Kidney (tissue), 14 donors: ENCODE results near the gene OR10J4. TPM values are rescaled to one million over a fixed set of nuclear protein-coding genes. Genes with fewer than 3 reads are reported as not detected.

Experiments used
- DNase-seq, 5 donors: peaks; one replicate each; pipeline ENCODE4 v3.0.0-alpha.2; 2013 to 2020
- FAIRE-seq: peaks from 2 replicates; lab custom pipeline; 2012; peaks lifted over from hg19 to GRCh38; lab: Jason Lieb, UNC
- H3K27ac ChIP-seq, 2 donors: one replicate each; pipeline ENCODE4 v1.7.0; 2013; ENCODE audit warnings: low read depth in 2 of 2, low read length in 2 of 2, inconsistent platforms in 1 of 2
- H3K27me3 ChIP-seq: one replicate; pipeline ENCODE4 v1.7.1; 2013; ENCODE audit warnings: low read length, inconsistent platforms; ENCODE audit not compliant: control insufficient read depth, insufficient read depth
- H3K36me3 ChIP-seq, 3 donors: one replicate each; pipeline versions ENCODE4 v1.7.0 to v1.7.1; 2013; ENCODE audit warnings: low read length in 3 of 3, control low read depth in 1 of 3, inconsistent platforms in 1 of 3; ENCODE audit not compliant: insufficient read depth in 3 of 3, control insufficient read depth in 2 of 3
- H3K4me1 ChIP-seq, 3 donors: one replicate each; pipeline versions ENCODE4 v1.7.0 to v1.7.1; 2013; ENCODE audit warnings: low read length in 3 of 3, inconsistent platforms in 1 of 3, low read depth in 1 of 3; ENCODE audit not compliant: control insufficient read depth in 2 of 3, insufficient read depth in 2 of 3
- H3K4me3 ChIP-seq, 3 donors: one replicate each; pipeline versions ENCODE4 v1.7.0 to v1.8.1; 2013; ENCODE audit warnings: low read length in 3 of 3, control low read depth in 1 of 3, inconsistent platforms in 1 of 3
- H3K9ac ChIP-seq, 3 donors: one replicate each; pipeline versions ENCODE4 v1.7.0 to v1.7.1; 2013; ENCODE audit warnings: low read length in 3 of 3, control low read depth in 1 of 3, inconsistent platforms in 1 of 3
- H3K9me3 ChIP-seq, 3 donors: one replicate each; pipeline versions ENCODE4 v1.7.0 to v1.7.1; 2013; ENCODE audit warnings: low read length in 3 of 3, control low read depth in 1 of 3, inconsistent platforms in 1 of 3; ENCODE audit not compliant: control insufficient read depth in 2 of 3, insufficient read depth in 1 of 3
- intact Hi-C: fragments of 100-400 bp; cut with DNase I; formaldehyde crosslinking; loops from one replicate; pipeline ENCODE4 v1.11.1; 2022
- polyA plus RNA-seq: library from polyadenylated mRNA; stranded (reverse); fragments of 350-450 nt; fragmentation: Illumina TruSeq; extraction: RNeasy Lipid Tissue Mini Kit (QIAGEN cat#74804); gene quantifications from one replicate; pipeline ENCODE4 v1.2.3, GENCODE V29; 2014; ENCODE audit warnings: low read depth, low replicate concordance; ENCODE audit not compliant: insufficient read depth
- total RNA-seq: library from RNA; stranded (reverse); fragmentation: NEBNext Ultra II Directional; extraction: Animal tissue kit (Norgen Biotek cat#: 25700); gene quantifications from one replicate; pipeline ENCODE4 v1.2.1, GENCODE V29; 2021
- TF ChIP-seq, protein P1 (sequence below): IDR thresholded peaks from 3 replicates; pipeline ENCODE4 v1.5.1; 2012; ENCODE audit warnings: mild to moderate bottlenecking, moderate library complexity, borderline replicate concordance; ENCODE audit not compliant: insufficient read depth; ENCODE audit errors: extremely low read depth
- donor health status: control.
- donor health status: control.
- donor health status: control.
- donor health status: control.
- donor health status: control.
- donor health status: DM: yes; HTN: yes; CAD: no.
- donor health status: Normal renal cell carcinoma (clear cell type).

Gene OR10J4
- total and polyA plus RNA-seq, 2 donors from 2014 or later: not detected

DNA sequence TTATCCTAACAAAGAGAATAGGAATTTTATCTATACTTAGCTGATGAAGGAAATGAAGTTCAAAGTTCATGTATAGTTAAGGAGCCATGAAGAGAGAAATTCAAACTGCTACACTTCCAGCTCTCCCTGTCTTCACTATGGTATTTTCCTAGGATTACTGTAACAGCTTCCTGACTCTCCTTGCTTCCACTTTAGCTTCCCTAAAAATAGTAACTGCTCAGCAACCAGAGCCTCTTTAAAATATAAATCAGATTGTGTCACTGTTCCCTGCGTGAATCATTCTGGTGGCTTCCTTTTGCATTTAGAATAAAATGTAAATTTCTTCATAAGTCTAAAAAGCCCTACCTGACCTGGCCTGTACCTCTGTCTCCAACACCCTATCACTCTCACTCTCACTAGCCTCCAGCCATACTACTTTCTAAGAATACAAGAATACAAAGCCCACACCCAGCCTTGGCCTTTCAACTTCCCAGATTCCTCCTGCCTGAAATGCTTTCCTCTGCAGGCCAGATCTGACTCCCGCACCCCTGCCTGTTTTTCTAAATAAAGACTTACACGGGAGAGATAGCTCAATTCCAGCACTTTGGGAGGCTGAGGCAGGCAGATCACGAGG is 38.0 kb downstream of the OR10J4 start:
- Histone ChIP-seq H3K27ac (no peak overlapping the region), H3K4me3 (no peak overlapping the region), H3K9me3 (no peaks in the 10 kb centered on the region), H3K4me1 (no peaks in the 10 kb centered on the region), H3K9ac (no peak overlapping the region), H3K36me3 (no peaks in the 10 kb centered on the region), H3K27me3 (no peaks in the 10 kb centered on the region)
- FAIRE-seq (no peak), DNase-seq (peak in 2 of 5 donors; percentile 6 to 12)
- TF ChIP-seq, protein P1, sequence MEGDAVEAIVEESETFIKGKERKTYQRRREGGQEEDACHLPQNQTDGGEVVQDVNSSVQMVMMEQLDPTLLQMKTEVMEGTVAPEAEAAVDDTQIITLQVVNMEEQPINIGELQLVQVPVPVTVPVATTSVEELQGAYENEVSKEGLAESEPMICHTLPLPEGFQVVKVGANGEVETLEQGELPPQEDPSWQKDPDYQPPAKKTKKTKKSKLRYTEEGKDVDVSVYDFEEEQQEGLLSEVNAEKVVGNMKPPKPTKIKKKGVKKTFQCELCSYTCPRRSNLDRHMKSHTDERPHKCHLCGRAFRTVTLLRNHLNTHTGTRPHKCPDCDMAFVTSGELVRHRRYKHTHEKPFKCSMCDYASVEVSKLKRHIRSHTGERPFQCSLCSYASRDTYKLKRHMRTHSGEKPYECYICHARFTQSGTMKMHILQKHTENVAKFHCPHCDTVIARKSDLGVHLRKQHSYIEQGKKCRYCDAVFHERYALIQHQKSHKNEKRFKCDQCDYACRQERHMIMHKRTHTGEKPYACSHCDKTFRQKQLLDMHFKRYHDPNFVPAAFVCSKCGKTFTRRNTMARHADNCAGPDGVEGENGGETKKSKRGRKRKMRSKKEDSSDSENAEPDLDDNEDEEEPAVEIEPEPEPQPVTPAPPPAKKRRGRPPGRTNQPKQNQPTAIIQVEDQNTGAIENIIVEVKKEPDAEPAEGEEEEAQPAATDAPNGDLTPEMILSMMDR: no peak
- intact Hi-C loops: no loop called here

DNA sequence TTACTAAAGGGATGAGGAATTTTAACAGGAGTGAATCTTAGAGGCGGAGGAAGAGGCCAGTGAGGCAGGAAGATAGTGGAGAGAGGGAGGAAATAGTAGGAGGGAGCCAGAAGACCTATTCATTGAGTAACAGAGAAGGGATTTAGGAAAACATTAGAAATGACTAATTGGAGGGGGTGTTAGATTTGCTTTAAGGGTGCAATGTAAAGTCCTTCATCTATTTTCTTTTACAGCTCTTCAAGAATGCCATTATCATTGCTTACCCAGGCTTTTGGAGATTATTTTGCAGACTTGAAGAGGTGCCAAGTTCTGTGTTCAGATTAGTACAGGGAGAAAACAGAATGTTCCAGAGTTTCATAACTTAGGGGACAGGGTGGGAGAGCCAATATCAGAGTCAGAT is 41.3 kb downstream of the OR10J4 start:
- intact Hi-C loops: no loop called here
- H3K9ac ChIP-seq: no peak overlapping the region
- DNase-seq: no peak
- H3K4me3 ChIP-seq: no peak overlapping the region
- no peak overlapping the region for H3K27ac ChIP-seq
- no peaks in the 10 kb centered on the region for H3K4me1 ChIP-seq
- TF ChIP-seq, protein P1: no peak
- no peaks in the 10 kb centered on the region for H3K27me3 ChIP-seq
- no peaks in the 10 kb centered on the region for H3K9me3 ChIP-seq
- no peaks in the 10 kb centered on the region for H3K36me3 ChIP-seq
- FAIRE-seq: no peak

DNA sequence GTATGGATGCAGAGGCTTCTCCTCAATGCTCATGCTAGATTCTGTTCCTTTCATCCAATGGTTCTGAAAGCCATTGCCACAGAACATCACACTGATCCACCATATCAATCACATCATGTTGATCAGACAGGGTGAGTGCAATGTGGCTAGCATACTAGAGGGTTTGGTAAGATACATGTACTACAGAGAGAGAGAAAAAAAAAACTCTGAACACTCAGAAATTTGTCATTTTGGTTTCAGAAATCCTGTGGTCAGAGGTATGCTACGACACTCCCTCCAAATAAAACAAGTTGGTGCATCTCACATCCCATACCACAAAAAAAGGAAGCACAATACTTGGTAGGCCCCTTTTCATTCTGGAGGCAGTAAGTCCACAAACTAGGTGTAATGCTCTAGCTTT is 42.9 kb downstream of the OR10J4 start:
- Histone ChIP-seq H3K36me3 (no peaks in the 10 kb centered on the region), H3K9ac (no peak overlapping the region), H3K27me3 (no peaks in the 10 kb centered on the region), H3K9me3 (no peaks in the 10 kb centered on the region), H3K4me1 (no peaks in the 10 kb centered on the region), H3K27ac (no peak overlapping the region), H3K4me3 (no peak overlapping the region)
- no peak for FAIRE-seq
- TF ChIP-seq, protein P1: no peak
- DNase-seq: no peak
- intact Hi-C loops: no loop called here

Other genes starting within 250 kb of the OR10J4 start
- 142 TPM for gene ACKR1, start 227.3 kb upstream of the OR10J4 start, total RNA-seq
- 3.4 TPM for gene ACKR1, start 227.3 kb upstream of the OR10J4 start, polyA plus RNA-seq
- gene FCER1A, start 129.9 kb upstream of the OR10J4 start, total RNA-seq: 3.2 TPM
- 1.4 TPM for gene FCER1A, start 129.9 kb upstream of the OR10J4 start, polyA plus RNA-seq
- not detected for gene OR10J1, start 7.5 kb downstream of the OR10J4 start, total RNA-seq
- gene OR10J1, start 7.5 kb downstream of the OR10J4 start, polyA plus RNA-seq: not detected
- not detected for gene OR10J5, start 103.8 kb downstream of the OR10J4 start, total RNA-seq
- gene OR10J5, start 103.8 kb downstream of the OR10J4 start, polyA plus RNA-seq: not detected
- not detected for gene APCS, start 155.6 kb downstream of the OR10J4 start, total RNA-seq
- 1.5 TPM for gene APCS, start 155.6 kb downstream of the OR10J4 start, polyA plus RNA-seq